HG02763 (cell line): ENCODE results near the gene BRAT1.

Experiments used
- ATAC-seq: cut with Tn5 transposase; IDR thresholded peaks from one replicate; pipeline ENCODE4 v1.9.1; 2021; ENCODE audit warnings: mild to moderate bottlenecking, moderate library complexity; ENCODE audit not compliant: unreplicated experiment

The BRAT1 gene

GRCh38 chr7:2500701-2501100, 54.6 kb downstream of the BRAT1 start:
- ATAC-seq, result no peak

GRCh38 chr7:2499719-2500430, 55.4 kb downstream of the BRAT1 start:
- no peak for ATAC-seq

GRCh38 chr7:2499181-2499580, 56.1 kb downstream of the BRAT1 start:
- ATAC-seq, result no peak

GRCh38 chr7:2498708-2499107, 56.6 kb downstream of the BRAT1 start:
- no peak for ATAC-seq

GRCh38 chr7:2497500-2498336, 57.6 kb downstream of the BRAT1 start:
- ATAC-seq, result no peak

- no peak for ATAC-seq
Observed at GRCh38 chr7:2497065-2497464, 58.3 kb downstream of the BRAT1 start.

GRCh38 chr7:2496375-2496774, 58.9 kb downstream of the BRAT1 start:
- no peak for ATAC-seq

GRCh38 chr7:2495418-2496299, 59.7 kb downstream of the BRAT1 start:
- ATAC-seq, result no peak

GRCh38 chr7:2494191-2495130, 60.9 kb downstream of the BRAT1 start:
- no peak for ATAC-seq

- ATAC-seq, result no peak
Observed at GRCh38 chr7:2493205-2494164, 61.8 kb downstream of the BRAT1 start.

GRCh38 chr7:2492038-2492437, 63.3 kb downstream of the BRAT1 start:
- no peak for ATAC-seq

GRCh38 chr7:2490181-2490651, 65.1 kb downstream of the BRAT1 start:
- ATAC-seq, result no peak

GRCh38 chr7:2488681-2489080, 66.6 kb downstream of the BRAT1 start:
- no peak for ATAC-seq

GRCh38 chr7:2488272-2488645, 67.1 kb downstream of the BRAT1 start:
- no peak for ATAC-seq
